T-helper 9 cell (primary cell): ENCODE measurements around the gene DEFB128.

ENCODE experiments used
- DNase-seq: peaks from one replicate; pipeline ENCODE4 v3.0.0-alpha.2; 2020

DEFB128 gene

GRCh38 chr20:152131-152530 lies 37.4 kb downstream of the DEFB128 start:
- DNase-seq: no peak

- no peak for DNase-seq
Observed at GRCh38 chr20:145877-146276, 43.6 kb downstream of the DEFB128 start.

GRCh38 chr20:142290-142689 lies 47.2 kb downstream of the DEFB128 start, which contains the start of gene DEFB126:
DEFB126 (plus strand) TSS chr20:142590; CDS start chr20:142629, 39 bp downstream.
- DNase-seq: no peak
